Ascending aorta (tissue), 2 donors: ENCODE data around the gene TTC7B. TPM values are rescaled to one million over a fixed set of nuclear protein-coding genes. Genes with fewer than 3 reads are reported as not detected.
A peak's percentile ranks its signal among the peaks of the same experiment; 100 is the strongest.
"Not testable (repeated sequence)": the region's sequence is repeated elsewhere in the genome, so short reads cannot be mapped to it uniquely, and the experiment has no call there.

Source experiments
- DNase-seq, 2 donors: peaks; one replicate each; pipeline ENCODE4 v3.0.0-alpha.2; 2019; ENCODE audit warnings: low spot score in 2 of 2
- H3K27ac ChIP-seq, 2 donors: fragments of 200-600 bp; sonication (generic); one replicate each; pipeline ENCODE4 v1.5.1; 2016 to 2017; ENCODE audit warnings: mild to moderate bottlenecking in 1 of 2
- H3K27me3 ChIP-seq: fragments of 200-600 bp; sonication (generic); one replicate; pipeline ENCODE4 v1.5.1; 2017
- H3K36me3 ChIP-seq, 2 donors: fragments of 200-600 bp; sonication (generic); one replicate each; pipeline ENCODE4 v1.5.1; 2016
- H3K4me1 ChIP-seq, 2 donors: fragments of 200-600 bp; sonication (generic); one replicate each; pipeline ENCODE4 v1.5.1; 2016 to 2017; ENCODE audit warnings: mild to moderate bottlenecking in 1 of 2
- H3K4me3 ChIP-seq, 2 donors: fragments of 200-600 bp; sonication (generic); one replicate each; pipeline ENCODE4 v1.5.1; 2016 to 2017; ENCODE audit warnings: mild to moderate bottlenecking in 1 of 2
- H3K9me3 ChIP-seq, 2 donors: fragments of 200-600 bp; sonication (generic); one replicate each; pipeline ENCODE4 v1.5.1; 2016
- intact Hi-C: fragments of 100-400 bp; cut with DNase I; formaldehyde crosslinking; loops from one replicate; pipeline ENCODE4 v1.15.1; 2023
- total RNA-seq: library from RNA; depleted of rRNA; stranded (reverse); fragments of >200 nt; gene quantifications from one replicate; pipeline ENCODE4 v1.1.0, GENCODE V29; 2016
- TF ChIP-seq, protein P1 (sequence below), 3 experiments: fragments of 200-600 bp in 2 of 3; fragments of 450-650 bp in 1 of 3; sonication (generic) in 2 of 3; IDR thresholded peaks; one replicate each; pipeline ENCODE4 v1.5.1; 2016 to 2019; ENCODE audit warnings: antibody characterized with exemption in 3 of 3, mild to moderate bottlenecking in 1 of 3, moderate library complexity in 1 of 3

The TTC7B gene
- total RNA-seq, 1 donor from 2014 or later: 18.5 TPM

DNA sequence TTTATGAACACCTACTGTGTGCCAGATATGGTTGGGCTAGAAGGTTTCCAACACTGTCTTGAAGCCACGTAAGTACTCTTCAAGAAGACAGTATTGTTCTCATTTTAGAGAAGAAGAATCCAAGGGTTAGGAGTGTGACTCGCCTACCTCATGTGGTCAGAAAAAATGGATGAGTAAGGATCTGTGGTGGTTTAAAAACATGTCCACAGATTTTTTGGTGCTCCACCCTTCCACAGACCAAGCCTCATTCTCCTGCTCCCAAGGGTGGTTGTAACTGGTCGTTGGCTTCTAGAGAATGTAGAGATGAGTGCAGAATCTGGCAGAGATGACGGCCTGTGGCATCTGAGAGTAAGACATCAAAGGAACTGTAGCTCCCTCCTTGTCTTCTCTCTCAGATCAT, 30.3 kb upstream of the TTC7B start:
- H3K27me3 ChIP-seq: no peaks in the 10 kb centered on the region
- no peak overlapping the region for H3K4me3 ChIP-seq
- H3K4me1 ChIP-seq: no peaks in the 10 kb centered on the region
- TF ChIP-seq, protein P1, sequence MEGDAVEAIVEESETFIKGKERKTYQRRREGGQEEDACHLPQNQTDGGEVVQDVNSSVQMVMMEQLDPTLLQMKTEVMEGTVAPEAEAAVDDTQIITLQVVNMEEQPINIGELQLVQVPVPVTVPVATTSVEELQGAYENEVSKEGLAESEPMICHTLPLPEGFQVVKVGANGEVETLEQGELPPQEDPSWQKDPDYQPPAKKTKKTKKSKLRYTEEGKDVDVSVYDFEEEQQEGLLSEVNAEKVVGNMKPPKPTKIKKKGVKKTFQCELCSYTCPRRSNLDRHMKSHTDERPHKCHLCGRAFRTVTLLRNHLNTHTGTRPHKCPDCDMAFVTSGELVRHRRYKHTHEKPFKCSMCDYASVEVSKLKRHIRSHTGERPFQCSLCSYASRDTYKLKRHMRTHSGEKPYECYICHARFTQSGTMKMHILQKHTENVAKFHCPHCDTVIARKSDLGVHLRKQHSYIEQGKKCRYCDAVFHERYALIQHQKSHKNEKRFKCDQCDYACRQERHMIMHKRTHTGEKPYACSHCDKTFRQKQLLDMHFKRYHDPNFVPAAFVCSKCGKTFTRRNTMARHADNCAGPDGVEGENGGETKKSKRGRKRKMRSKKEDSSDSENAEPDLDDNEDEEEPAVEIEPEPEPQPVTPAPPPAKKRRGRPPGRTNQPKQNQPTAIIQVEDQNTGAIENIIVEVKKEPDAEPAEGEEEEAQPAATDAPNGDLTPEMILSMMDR (IDR thresholded peaks at IDR 0.05): no peak
- H3K9me3 ChIP-seq: no peaks in the 10 kb centered on the region
- DNase-seq: peak in 1 of 2 donors; percentile 42
- intact Hi-C loops: no loop called here
- no peak overlapping the region for H3K27ac ChIP-seq
- H3K36me3 ChIP-seq: no peaks in the 10 kb centered on the region

DNA sequence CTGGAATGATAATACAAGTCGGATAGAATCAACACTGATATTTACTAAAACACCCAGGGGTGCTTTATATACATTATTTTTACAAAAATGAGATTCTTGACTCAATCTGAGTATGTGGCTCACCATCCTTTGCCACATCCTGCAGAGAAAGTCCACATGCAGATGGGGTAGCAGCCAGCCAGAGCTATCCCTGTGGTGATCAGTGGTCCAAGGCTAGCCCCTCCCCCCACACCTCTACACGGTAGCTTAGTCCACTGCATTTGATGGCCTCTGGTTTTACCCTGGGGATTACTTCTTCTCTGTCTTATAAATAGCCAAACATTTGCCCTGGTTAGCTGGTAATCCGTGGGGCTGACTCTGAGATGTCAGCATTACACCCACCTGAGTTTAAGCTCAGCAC, 28.1 kb upstream of the TTC7B start:
- peak in 1 of 2 donors; percentile 18 for DNase-seq
- no peak overlapping the region for H3K4me3 ChIP-seq
- intact Hi-C loops: no loop called here
- TF ChIP-seq, protein P1 (IDR thresholded peaks at IDR 0.05): no peak
- H3K9me3 ChIP-seq: no peaks in the 10 kb centered on the region
- no peaks in the 10 kb centered on the region for H3K4me1 ChIP-seq
- H3K27me3 ChIP-seq: no peaks in the 10 kb centered on the region
- H3K36me3 ChIP-seq: no peaks in the 10 kb centered on the region
- no peak overlapping the region for H3K27ac ChIP-seq

DNA sequence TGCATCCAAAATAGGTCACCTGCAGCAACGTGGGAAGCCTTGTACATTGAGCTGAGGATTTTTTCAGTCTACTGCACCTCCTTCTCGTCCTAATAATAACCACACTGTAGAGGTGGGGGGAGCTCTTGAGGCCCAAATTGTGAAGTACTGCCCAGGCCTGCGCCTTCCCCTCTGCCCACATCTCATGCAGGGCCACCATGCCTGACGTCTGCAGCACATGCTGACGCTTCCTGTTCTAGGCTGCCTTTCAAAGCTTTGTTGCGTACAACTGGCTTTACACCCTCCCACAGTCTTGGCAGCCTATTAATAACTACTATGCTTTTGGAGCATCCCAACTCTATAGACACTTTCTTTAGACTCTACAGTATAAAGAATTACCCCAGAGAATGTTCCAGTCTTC, 26.5 kb upstream of the TTC7B start:
- H3K4me1 ChIP-seq: no peaks in the 10 kb centered on the region
- DNase-seq: peak in 1 of 2 donors; percentile 57
- no peak overlapping the region for H3K27ac ChIP-seq
- no peaks in the 10 kb centered on the region for H3K27me3 ChIP-seq
- TF ChIP-seq, protein P1 (IDR thresholded peaks at IDR 0.05): no peak
- no peaks in the 10 kb centered on the region for H3K9me3 ChIP-seq
- intact Hi-C loops: no loop called here
- H3K36me3 ChIP-seq: no peaks in the 10 kb centered on the region
- H3K4me3 ChIP-seq: no peak overlapping the region

DNA sequence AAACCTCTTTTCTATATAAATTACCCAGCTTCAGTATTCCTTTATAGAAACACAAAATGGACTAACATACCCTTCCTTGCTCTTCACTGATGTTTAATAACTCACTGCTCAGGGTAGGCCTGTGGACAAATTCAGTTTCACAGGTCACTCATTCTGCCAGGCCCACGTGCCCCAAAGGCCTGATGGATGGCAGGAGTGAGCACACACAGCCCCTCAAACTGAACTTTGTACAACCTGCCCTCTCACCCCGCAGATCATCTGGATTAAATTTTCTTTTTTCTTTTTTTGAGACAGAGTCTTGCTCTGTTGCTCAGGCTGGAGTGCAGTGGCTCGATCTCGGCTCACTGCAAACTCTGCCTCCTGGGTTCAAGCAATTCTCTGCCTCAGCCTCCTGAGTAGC, 24.4 kb upstream of the TTC7B start:
- intact Hi-C loops, H3K27me3 ChIP-seq, H3K27ac ChIP-seq, H3K36me3 ChIP-seq, H3K9me3 ChIP-seq, H3K4me1 ChIP-seq, H3K4me3 ChIP-seq: not testable (repeated sequence)
- peak in 1 of 2 donors; percentile 22 for DNase-seq

DNA sequence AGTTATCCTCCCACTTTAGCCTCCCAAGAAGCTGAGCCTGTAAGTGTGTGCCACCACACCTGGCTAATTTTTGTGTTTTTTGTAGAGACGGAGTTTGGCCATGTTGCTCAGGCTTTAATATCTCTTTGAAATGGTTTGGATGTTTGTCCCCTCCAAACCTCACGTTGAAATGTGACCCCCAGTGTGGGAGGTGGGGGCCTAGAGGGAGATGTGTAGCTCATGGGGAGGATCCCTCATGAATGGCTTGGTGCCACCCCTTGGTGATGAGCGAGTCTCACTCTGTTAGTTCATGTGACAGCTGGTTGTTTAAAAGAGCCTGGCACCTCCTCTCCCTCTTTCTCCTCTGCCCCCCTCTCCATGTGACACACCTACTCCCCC, 23.6 kb upstream of the TTC7B start:
- peak in 1 of 2 donors; percentile 54 for DNase-seq
- Histone ChIP-seq H3K4me3 (no peak overlapping the region), H3K9me3 (no peaks in the 10 kb centered on the region), H3K36me3 (no peaks in the 10 kb centered on the region), H3K27ac (peak overlapping the region; percentile 70 to 75), H3K27me3 (no peaks in the 10 kb centered on the region), H3K4me1 (no peaks in the 10 kb centered on the region)
- TF ChIP-seq, protein P1 (IDR thresholded peaks at IDR 0.05): no peak
- intact Hi-C loops: no loop called here

DNA sequence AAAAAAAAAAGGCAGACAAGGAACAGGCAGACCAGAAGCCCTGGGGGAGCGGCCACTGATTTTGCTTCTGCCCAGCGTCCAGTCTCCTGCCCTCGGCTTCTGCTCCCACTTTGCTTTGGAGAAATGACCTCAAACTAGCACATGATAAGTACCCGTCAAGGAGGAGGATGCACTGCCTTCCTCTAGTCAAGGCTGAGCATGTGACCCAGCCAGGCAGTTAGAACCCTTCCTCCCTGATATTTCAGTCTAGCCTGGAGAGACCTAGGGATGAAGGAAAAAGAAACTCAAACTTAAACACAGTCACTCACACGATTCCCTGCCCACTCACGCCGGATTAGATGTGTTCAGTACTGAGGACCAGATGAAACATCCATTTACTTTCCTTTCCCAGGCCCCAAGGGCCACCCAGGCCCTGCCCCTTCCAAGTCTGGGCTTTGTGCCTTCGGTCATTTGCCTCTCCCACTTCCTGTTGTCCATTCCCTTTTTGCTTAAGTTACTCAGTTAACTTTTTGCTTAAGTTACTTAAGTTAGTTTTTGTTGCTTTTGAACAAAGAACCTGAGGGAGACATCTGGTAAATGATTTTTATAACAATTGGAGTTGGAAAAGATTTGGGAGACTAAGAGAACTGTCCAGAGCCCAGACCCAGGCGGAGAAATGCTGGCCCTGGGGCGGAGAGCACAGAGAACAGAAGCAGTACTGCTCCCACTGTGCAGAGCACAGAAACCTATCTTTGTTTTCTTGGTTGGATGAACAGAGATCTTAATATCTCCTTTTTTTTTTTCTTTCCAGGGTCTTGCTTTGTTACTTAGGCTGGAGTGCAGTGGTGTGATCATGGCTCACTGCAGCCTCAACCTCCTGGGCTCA, 23.0 kb upstream of the TTC7B start:
- H3K4me3 ChIP-seq: peak overlapping the region in 1 of 2 donors; percentile 11
- no peaks in the 10 kb centered on the region for H3K36me3 ChIP-seq
- H3K4me1 ChIP-seq: no peaks in the 10 kb centered on the region
- peak in 1 of 2 donors; percentile 65 for DNase-seq
- H3K27ac ChIP-seq: peak overlapping the region; percentile 70 to 75
- no peaks in the 10 kb centered on the region for H3K27me3 ChIP-seq
- intact Hi-C loops: no loop called here
- H3K9me3 ChIP-seq: no peaks in the 10 kb centered on the region
- TF ChIP-seq, protein P1 (IDR thresholded peaks at IDR 0.05): no peak

DNA sequence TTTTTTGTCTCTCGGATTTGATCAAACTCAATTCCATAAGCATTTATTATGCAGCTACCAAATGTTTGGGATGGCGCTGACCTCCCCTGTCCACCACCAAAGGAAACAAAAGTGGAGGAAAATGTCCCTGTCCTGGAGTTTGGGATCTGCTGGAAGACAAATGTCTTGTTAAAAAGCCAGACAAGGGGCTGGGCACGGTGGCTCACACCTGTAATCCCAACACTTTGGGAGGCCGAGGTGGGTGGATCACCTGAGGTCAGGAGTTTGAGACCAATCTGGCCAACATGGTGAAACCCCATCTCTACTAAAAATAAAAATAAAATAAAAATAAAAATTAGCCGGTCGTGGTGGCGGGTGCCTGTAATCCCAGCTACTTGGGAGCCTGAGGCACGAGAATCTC, 22.3 kb upstream of the TTC7B start:
- H3K27me3 ChIP-seq: not testable (repeated sequence)

More for the DNA sequence above, 22.3 kb upstream of the TTC7B start:
- H3K36me3 ChIP-seq, intact Hi-C loops, H3K4me1 ChIP-seq, DNase-seq, H3K9me3 ChIP-seq: not testable (repeated sequence)
- H3K4me3 ChIP-seq: peak overlapping the region in 1 of 2 donors; percentile 11
- H3K27ac ChIP-seq: peak overlapping the region; percentile 70 to 75
